B cell (primary cell): ENCODE results near the gene DHX35. TPM values are rescaled to one million over a fixed set of nuclear protein-coding genes. Genes with fewer than 3 reads are reported as not detected.

Experiments used
- ATAC-seq: fragments of 200-7000 bp; cut with Tn5 transposase; one replicate; pipeline ENCODE4 v1.10.0; 2021; ENCODE audit warnings: low read depth, mild to moderate bottlenecking, moderate number of reproducible peaks, moderate library complexity
- CTCF ChIA-PET: fragments of 350-600 bp; sonication (Branson Sonifier 250); formaldehyde crosslinking; loops from one replicate; lab custom pipeline; 2021; ENCODE audit warnings: antibody characterized with exemption, inconsistent platforms; lab: Charles Lee
- POLR2A ChIA-PET: fragments of 350-600 bp; sonication (Branson Sonifier 250); formaldehyde crosslinking; loops from one replicate; lab custom pipeline; 2021; ENCODE audit warnings: antibody characterized with exemption; lab: Charles Lee
- DNase-seq: peaks from one replicate; pipeline ENCODE4 v3.0.0; 2013
- H2AFZ ChIP-seq: 2 replicates; pipeline ENCODE4 v1.6.1; 2012; ENCODE audit warnings: mild to moderate bottlenecking, low read depth, low read length; ENCODE audit not compliant: insufficient read depth, poor library complexity, severe bottlenecking
- H3K27ac ChIP-seq, 2 donors: 1 replicate in 1 of 2; 2 replicates in 1 of 2; pipeline ENCODE4 v1.5.1; 2012 to 2013; ENCODE audit warnings: low read length in 2 of 2, mild to moderate bottlenecking in 2 of 2, moderate library complexity in 1 of 2
- H3K27me3 ChIP-seq, 4 experiments: fragments of 200-600 bp in 1 of 4; sonication (generic) in 1 of 4; replicated peaks in 1 of 4; 1 replicate in 2 of 4; 2 replicates in 2 of 4; pipeline versions ENCODE4 v1.6.1 to v1.7.0; 2013 to 2016; ENCODE audit warnings: low read length in 3 of 4, mild to moderate bottlenecking in 2 of 4, mixed read lengths in 1 of 4, moderate library complexity in 1 of 4; ENCODE audit not compliant: insufficient read depth in 4 of 4, control insufficient read depth in 3 of 4; ENCODE audit errors: control extremely low read depth in 1 of 4
- H3K36me3 ChIP-seq, 2 experiments: replicated peaks in 1 of 2; 1 replicate in 1 of 2; 2 replicates in 1 of 2; pipeline versions ENCODE4 v1.6.1 to v1.7.1; 2013; ENCODE audit warnings: low read length in 1 of 2; ENCODE audit not compliant: insufficient read depth in 2 of 2, control insufficient read depth in 1 of 2; ENCODE audit errors: control extremely low read depth in 1 of 2, extremely low read depth in 1 of 2
- H3K4me1 ChIP-seq, 2 donors: fragments of 200-600 bp in 1 of 2; sonication (generic) in 1 of 2; 1 replicate in 1 of 2; 2 replicates in 1 of 2; pipeline versions ENCODE4 v1.5.1 to v1.6.1; 2013 to 2017; ENCODE audit warnings: low read length in 2 of 2; ENCODE audit not compliant: control insufficient read depth in 2 of 2, insufficient read depth in 2 of 2
- H3K4me2 ChIP-seq: replicated peaks from 2 replicates; pipeline ENCODE3; 2012; ENCODE audit warnings: mild to moderate bottlenecking, low read depth, low read length; ENCODE audit not compliant: poor library complexity, severe bottlenecking
- H3K4me3 ChIP-seq, 5 experiments: fragments of 200-600 bp in 1 of 5; sonication (generic) in 1 of 5; 1 replicate in 3 of 5; 2 replicates in 2 of 5; pipeline versions ENCODE4 v1.5.1 to v1.7.0; 2011 to 2016; ENCODE audit warnings: low read length in 4 of 5, mild to moderate bottlenecking in 4 of 5, low read depth in 2 of 5, control low read depth in 1 of 5, moderate library complexity in 1 of 5; ENCODE audit not compliant: insufficient read depth in 1 of 5; ENCODE audit errors: control extremely low read depth in 1 of 5, extremely low read depth in 1 of 5
- H3K79me2 ChIP-seq: fragments of 200-600 bp; sonication (generic); one replicate; pipeline ENCODE4 v1.6.0; 2016; ENCODE audit warnings: low read length; ENCODE audit not compliant: control insufficient read depth, insufficient read depth
- H3K9ac ChIP-seq: fragments of 200-600 bp; sonication (generic); 2 replicates; pipeline ENCODE4 v1.6.1; 2017; ENCODE audit warnings: mild to moderate bottlenecking, low read length, moderate library complexity
- H3K9me3 ChIP-seq, 3 donors: one replicate each; pipeline versions ENCODE4 v1.6.1 to v1.7.1; 2013; ENCODE audit warnings: low read length in 2 of 3; ENCODE audit not compliant: control insufficient read depth in 2 of 3, insufficient read depth in 1 of 3; ENCODE audit errors: control extremely low read depth in 1 of 3
- H4K20me1 ChIP-seq: 2 replicates; pipeline ENCODE4 v1.6.0; 2012; ENCODE audit warnings: mild to moderate bottlenecking, low read length; ENCODE audit not compliant: insufficient read depth, control insufficient read depth, poor library complexity, severe bottlenecking
- H3K27ac Mint-ChIP-seq: one replicate; pipeline ENCODE4 v1.8.0; 2021; ENCODE audit warnings: mixed read lengths
- H3K27me3 Mint-ChIP-seq: one replicate; pipeline ENCODE4 v1.8.0; 2021; ENCODE audit warnings: mixed read lengths
- H3K4me1 Mint-ChIP-seq: one replicate; pipeline ENCODE4 v1.8.0; 2021; ENCODE audit warnings: mixed read lengths
- H3K4me3 Mint-ChIP-seq: one replicate; pipeline ENCODE4 v1.8.0; 2021; ENCODE audit warnings: mixed read lengths
- H3K9me3 Mint-ChIP-seq: one replicate; pipeline ENCODE4 v1.8.0; 2022; ENCODE audit warnings: mixed read lengths; ENCODE audit not compliant: insufficient read depth
- EZH2 ChIP-seq: IDR thresholded peaks from 2 replicates; pipeline ENCODE4 v1.6.1; 2012; ENCODE audit warnings: borderline replicate concordance, low read depth, mild to moderate bottlenecking, moderate library complexity, low read length; ENCODE audit not compliant: insufficient read depth, poor library complexity, severe bottlenecking
- WGBS: methylation state at CpG from one replicate; pipeline ENCODE4 v1.1.5; 2013; ENCODE audit warnings: missing lambda C conversion rate; ENCODE audit not compliant: insufficient coverage; 5-methylcytosine and 5-hydroxymethylcytosine counted together
- intact Hi-C: fragments of 100-400 bp; cut with micrococcal nuclease; formaldehyde crosslinking; loops from one replicate; pipeline ENCODE4 v1.10.0; 2022
- polyA plus RNA-seq: library from polyadenylated mRNA; depleted of rRNA; stranded (reverse); fragments of >200 nt; gene quantifications from 2 replicates; pipeline ENCODE4 v1.2.3, GENCODE V29; 2012
- total RNA-seq, 2 donors: library from RNA; stranded (reverse); fragments of 120-200 nt in 1 of 2; gene quantifications; 1 replicate in 1 of 2; 2 replicates in 1 of 2; pipeline versions ENCODE4 v1.2.3 to v1.2.4, GENCODE V29; 2013 to 2022
- TF ChIP-seq, protein P1 (sequence below): fragments of 200-600 bp; IDR thresholded peaks from one replicate; pipeline ENCODE4 v1.8.0; 2022; ENCODE audit warnings: antibody characterized with exemption, mild to moderate bottlenecking

The DHX35 gene
- total and polyA plus RNA-seq, 2 donors (not counting 1 experiment from before 2014, with no cell fraction given) = 7.5 to 12.4 TPM

DNA sequence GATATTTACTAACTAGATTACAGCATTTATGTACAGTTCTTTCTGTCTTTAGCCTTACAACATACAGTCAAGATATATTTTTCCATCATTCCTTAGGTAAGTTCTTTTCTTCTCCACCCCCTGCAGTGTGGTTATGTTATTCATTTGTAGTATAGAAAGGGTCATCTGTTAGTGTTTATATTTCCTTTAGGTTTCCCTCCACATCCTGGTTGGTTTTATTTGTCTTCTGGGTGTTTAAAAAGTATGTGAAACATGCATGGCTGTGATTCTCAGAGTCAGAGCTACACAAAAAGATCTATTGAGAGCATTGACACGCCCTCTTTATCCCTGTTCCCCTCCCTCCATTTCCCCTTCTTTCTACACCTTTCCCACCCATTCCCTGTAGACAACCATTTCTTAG, 20.1 kb downstream of the DHX35 start:
- Histone ChIP-seq H3K9ac (no peak overlapping the region), H3K79me2 (peaks cover 9% of the 10 kb centered on the region), H3K4me3 (no peak overlapping the region), H3K4me2 (no peak overlapping the region), H3K4me1 (peaks cover 0 to 7% of the 10 kb centered on the region in 2 donors), H3K36me3 (peaks cover 5 to 11% of the 10 kb centered on the region in 2 experiments), H3K27ac (no peak overlapping the region), H2AFZ (no peak overlapping the region), H3K9me3 (no peaks in the 10 kb centered on the region), H3K27me3 (no peaks in the 10 kb centered on the region), H4K20me1 (no peaks in the 10 kb centered on the region)
- peaks cover 10% of the 10 kb centered on the region for H3K4me1 Mint-ChIP-seq
- ATAC-seq = no peak
- intact Hi-C loops = no loop called here
- DNase-seq = no peak
- 100% methylated on average over 1 of the region's 1 CpG for WGBS
- H3K27me3 Mint-ChIP-seq = no peaks in the 10 kb centered on the region
- TF ChIP-seq, protein P1, sequence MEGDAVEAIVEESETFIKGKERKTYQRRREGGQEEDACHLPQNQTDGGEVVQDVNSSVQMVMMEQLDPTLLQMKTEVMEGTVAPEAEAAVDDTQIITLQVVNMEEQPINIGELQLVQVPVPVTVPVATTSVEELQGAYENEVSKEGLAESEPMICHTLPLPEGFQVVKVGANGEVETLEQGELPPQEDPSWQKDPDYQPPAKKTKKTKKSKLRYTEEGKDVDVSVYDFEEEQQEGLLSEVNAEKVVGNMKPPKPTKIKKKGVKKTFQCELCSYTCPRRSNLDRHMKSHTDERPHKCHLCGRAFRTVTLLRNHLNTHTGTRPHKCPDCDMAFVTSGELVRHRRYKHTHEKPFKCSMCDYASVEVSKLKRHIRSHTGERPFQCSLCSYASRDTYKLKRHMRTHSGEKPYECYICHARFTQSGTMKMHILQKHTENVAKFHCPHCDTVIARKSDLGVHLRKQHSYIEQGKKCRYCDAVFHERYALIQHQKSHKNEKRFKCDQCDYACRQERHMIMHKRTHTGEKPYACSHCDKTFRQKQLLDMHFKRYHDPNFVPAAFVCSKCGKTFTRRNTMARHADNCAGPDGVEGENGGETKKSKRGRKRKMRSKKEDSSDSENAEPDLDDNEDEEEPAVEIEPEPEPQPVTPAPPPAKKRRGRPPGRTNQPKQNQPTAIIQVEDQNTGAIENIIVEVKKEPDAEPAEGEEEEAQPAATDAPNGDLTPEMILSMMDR = no peak
- no peak for TF ChIP-seq EZH2
- H3K27ac Mint-ChIP-seq = no peak overlapping the region
- no peaks in the 10 kb centered on the region for H3K9me3 Mint-ChIP-seq
- H3K4me3 Mint-ChIP-seq = no peak overlapping the region
- ChIA-PET POLR2A (interaction anchor here (0.7 kb wide), 1 partner anchor 98 kb away, joined by 3 read pairs; no protein-coding TSS in a partner anchor), CTCF (no interaction called here)

DNA sequence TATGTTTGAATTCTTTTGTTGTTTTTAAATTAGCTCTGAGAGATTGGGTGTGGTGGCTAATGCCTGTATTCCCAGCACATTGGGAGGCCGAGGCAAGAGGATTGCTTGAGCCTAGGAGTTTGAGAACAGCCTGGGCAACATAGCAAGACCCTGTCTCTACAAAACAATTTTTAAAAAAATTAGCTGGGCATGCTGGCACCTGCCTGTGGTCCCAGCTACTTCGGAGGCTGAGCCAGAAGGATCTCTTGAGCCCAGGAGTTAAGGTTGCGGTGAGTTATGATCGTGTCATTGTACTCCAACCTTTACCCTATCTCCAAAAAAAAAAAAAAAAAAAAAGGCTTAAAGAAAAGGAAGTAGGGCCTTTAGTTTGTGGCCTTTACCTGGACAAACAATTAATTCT, 22.9 kb downstream of the DHX35 start:
- Histone ChIP-seq H3K4me2 (no peak overlapping the region), H3K9me3 (no peaks in the 10 kb centered on the region), H3K27me3 (no peaks in the 10 kb centered on the region), H3K79me2 (peaks cover 2% of the 10 kb centered on the region), H4K20me1 (no peaks in the 10 kb centered on the region), H3K4me1 (peaks cover 7 to 18% of the 10 kb centered on the region in 2 donors), H3K27ac (no peak overlapping the region), H2AFZ (no peak overlapping the region), H3K4me3 (no peak overlapping the region), H3K36me3 (peaks cover 5 to 17% of the 10 kb centered on the region in 2 experiments), H3K9ac (no peak overlapping the region)
- TF ChIP-seq, protein P1 = no peak
- no peak for TF ChIP-seq EZH2
- H3K27ac Mint-ChIP-seq = no peak overlapping the region
- POLR2A ChIA-PET = interaction anchor here (0.7 kb wide), 1 partner anchor 16 kb away, joined by 9 read pairs; no protein-coding TSS in a partner anchor
- no peaks in the 10 kb centered on the region for H3K27me3 Mint-ChIP-seq
- intact Hi-C loops = no loop called here
- no peak overlapping the region for H3K4me3 Mint-ChIP-seq
- DNase-seq (no peak), ATAC-seq (no peak)
- H3K9me3 Mint-ChIP-seq = no peaks in the 10 kb centered on the region
- H3K4me1 Mint-ChIP-seq = peaks cover 17% of the 10 kb centered on the region
- CTCF ChIA-PET = interaction anchor here (1.8 kb wide), 1 partner anchor 10 kb away, joined by 4 read pairs; no protein-coding TSS in a partner anchor
- WGBS = 100% methylated on average over 1 of the region's 4 CpGs
